Liver (tissue), 3 donors: Measurements from ENCODE around the gene PRKN.

Experiments
- CTCF ChIP-seq: fragments of 150-350 bp; IDR thresholded peaks from 2 replicates; pipeline ENCODE4 v1.5.1; 2017; ENCODE audit warnings: improper control_type of control experiment, low read depth, low read length; ENCODE audit not compliant: missing input control
- RAD21 ChIP-seq, 2 donors: IDR thresholded peaks; 2 replicates each; pipeline ENCODE4 v1.6.1; 2016; ENCODE audit warnings: antibody characterized with exemption in 2 of 2, mild to moderate bottlenecking in 2 of 2
- YY1 ChIP-seq: IDR thresholded peaks from 2 replicates; pipeline ENCODE4 v1.6.1; 2016; ENCODE audit warnings: antibody characterized with exemption, mild to moderate bottlenecking
- donor health status: healthy.
- donor health status: healthy.

GRCh38 chr6:161545741-161546140 lies 1181.8 kb downstream of the PRKN start:
- TF ChIP-seq CTCF (no peak), YY1 (no peak), RAD21 (IDR thresholded peaks at IDR 0.05) (no peak)
